Ecto neural progenitor cell (in vitro differentiated cells): ENCODE data around the gene CAP1.

Experiments
- DNase-seq: peaks from one replicate; pipeline ENCODE4 v3.0.0-alpha.2; 2018; ENCODE audit warnings: low spot score

CAP1 gene

DNA sequence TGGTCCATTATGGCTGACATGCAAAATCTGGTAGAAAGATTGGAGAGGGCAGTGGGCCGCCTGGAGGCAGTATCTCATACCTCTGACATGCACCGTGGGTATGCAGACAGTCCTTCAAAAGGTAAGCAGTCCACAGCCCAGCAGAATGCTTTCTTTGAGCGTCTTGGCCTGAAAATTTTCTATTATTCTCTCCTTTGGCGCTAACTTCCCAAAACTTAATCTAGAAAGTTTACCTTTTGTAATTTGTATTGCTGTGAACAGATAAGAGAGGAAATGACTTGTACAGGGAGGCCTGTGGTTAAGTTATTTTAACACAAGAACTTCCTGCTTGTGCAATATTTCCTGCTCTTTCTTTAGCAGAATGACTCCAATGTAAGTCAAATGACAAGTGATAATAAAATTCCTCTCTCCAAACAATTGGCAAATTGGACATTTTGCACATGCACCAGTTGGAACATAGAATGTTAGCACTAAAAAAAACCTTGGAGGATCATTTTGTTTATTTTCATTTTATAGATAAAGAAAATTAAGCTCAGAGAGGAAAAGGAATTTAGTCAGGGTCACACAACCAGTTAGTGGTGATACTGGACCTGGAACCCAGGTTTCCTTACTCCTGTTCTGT, 18.9 kb downstream of the CAP1 start:
- no peak for DNase-seq

DNA sequence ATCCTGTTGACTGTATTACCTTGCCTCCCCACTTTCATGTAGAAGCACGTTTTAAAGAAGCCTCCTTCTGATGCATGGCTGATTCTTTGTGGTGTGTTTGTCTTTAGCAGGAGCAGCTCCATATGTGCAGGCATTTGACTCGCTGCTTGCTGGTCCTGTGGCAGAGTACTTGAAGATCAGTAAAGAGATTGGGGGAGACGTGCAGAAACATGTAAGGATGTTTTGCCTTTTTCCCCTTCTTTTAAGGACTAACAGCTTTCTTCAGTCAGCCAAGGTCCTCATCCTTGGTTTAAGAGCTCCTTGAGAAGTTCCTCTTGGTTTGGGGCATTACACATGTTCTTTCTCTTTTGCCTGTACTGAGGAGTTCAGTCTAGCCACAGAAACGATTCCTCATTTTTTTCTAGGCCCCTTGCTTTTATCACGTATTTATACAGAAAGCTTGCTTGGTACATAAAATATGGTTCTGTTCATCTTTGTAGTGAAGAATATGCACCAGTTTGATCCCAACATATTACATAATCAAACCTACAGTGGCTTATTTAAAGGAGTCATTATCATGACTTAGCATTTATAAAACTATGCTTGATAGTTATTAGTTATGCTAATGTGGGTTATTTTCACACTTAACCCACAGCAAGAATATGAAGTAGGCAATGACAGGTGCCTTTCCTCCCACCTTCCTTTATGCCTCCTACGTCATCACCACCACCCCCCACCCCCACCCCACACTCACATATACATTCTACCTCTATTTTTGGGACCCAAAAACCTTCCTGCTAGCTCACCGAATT, 19.6 kb downstream of the CAP1 start:
- DNase-seq: no peak

DNA sequence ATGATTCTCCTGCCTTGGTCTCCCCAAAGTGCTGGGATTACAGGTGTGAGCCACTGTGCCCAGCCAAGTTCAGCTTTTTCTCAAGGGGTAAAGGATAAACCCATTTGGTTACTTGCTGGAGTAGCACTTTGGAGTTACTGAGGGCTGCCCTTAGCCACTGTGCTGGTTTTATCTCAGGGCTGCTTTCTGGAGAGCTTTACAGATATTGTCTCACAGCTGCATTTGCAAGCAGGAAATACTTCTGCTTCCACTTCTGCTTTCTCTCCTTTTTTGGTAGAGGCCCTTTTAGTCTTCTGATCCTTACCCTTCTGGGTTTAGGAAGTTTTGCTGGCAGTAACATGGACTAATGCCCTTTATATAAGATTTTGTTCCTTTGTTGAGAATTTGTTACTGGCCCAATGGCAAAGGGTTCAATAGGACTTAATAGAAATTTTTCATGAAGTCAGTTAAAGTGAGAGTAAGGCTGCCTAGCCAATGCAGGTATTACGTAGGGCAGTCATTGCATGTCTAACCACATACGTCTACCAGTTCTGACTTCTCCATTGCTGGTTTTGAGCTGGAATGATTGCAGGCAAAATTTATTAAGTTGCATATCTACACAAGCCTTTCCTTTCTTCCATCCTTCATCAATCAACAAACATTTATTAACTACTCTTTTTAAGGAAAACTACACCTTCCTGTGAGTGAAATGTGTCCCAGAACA, 24.4 kb downstream of the CAP1 start:
- no peak for DNase-seq

DNA sequence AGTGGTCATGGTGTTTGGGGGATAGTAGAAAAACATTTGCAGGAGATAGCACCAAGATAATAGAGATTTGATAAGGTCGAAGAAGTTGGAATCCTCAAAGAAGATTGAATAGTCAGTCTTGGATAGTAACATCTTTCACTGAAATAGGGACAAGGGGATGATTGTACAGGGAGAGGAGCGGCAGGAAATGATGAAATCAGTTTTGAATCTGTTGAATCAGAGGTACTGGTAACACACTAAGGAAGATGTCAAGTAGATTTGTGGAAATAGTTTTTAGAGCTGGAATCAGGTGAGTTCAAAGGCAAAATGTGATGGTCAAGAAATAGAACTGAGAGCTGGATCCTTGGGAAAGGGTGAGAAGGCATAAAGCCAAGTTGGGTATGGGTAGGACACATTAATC, 26.5 kb downstream of the CAP1 start:
- DNase-seq: no peak

DNA sequence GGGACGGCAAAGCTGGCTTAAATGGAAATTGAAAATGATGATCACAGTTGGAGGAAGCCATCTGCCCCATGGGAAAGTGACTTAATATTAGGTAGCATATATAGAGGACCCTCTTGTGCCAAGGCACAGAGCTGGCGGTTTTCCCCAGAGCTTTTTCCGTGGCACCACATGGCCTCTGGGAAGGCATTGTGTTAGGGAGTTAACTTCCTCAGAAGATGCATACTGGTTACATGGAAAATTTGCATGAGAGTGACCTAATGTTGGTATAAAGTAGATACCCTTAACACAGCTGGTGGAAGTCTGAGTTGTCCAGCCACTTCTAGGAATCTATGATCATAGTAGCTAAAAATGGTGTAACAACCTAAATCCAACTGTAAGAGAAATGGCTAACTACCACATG, 27.3 kb downstream of the CAP1 start:
- no peak for DNase-seq

DNA sequence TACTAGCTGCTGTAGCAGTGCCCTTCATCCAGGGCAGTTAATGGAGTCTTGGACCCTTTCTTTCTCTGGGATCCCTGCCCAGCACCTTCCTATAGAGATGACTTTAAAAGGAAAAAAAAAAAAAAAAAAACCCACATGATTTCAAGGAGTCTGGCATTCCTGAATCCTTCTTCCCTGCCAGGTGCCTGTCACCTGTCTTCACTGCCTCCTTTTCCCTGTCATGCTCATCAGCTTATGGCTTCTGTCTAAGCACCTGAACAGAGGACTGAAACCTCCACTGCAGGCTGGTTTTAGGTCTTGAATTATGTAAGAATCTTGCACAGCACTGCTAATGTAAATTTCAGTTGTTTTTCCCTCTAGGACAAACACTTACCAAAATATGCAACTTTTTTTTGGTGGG, 31.6 kb downstream of the CAP1 start:
- no peak for DNase-seq

DNA sequence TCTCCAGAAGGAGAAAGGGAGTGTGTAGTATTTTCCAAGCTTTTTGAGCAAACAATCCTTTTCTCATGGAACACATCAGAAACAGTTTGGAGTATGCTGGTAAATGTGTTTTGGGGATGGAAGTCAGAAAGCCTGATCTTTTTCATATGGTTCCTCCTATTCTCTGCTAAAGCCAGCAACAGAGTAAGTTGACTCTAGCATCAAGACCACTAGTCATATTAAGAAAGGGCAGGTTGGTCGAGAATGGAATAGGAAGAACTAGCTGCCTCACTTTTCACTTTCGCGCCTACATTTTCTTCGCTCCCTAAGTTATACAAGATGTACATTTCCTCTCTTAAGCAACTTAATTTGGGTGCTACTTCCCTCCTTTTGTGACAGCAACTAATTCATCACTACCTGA, 32.5 kb downstream of the CAP1 start:
- no peak for DNase-seq

DNA sequence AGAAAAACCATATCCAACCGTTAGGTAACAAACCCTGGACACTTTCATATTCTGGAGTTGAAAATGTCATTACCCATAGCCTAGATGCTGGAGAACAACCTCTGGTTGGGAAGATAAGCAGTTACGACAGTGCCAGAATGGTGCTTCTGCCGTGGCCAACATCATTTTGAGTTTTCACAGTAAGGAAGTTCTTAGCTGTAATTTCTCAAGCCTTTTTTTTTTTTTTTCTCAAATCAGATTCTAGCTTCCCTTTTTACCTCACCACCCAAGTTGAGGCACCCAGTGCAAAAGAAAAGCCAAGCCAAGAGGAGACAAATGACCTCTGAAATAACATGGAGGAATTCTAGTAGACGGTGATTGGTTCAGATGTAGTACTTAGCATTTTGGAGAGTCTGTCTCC, 34.7 kb downstream of the CAP1 start:
- no peak for DNase-seq

DNA sequence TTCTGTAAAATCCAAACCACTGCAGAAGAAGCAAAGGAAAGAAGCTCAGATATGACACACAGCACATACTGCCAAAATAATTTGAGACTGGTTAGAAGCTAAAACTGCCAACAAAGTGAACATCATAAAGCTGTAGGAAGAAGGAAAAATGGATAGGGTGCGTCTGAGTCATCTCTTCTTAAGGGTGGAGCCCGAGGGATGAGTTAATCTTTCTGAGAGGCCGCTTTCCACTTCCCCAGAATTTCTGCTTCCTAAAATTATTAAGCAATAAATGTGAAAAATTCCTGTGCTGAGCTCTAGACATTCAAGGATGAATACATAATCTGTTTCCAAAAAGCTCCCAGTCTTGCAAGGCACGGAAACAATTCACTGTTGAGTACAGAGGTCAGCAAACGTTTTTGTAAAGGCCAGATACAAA, 36.4 kb downstream of the CAP1 start:
- DNase-seq: no peak

DNA sequence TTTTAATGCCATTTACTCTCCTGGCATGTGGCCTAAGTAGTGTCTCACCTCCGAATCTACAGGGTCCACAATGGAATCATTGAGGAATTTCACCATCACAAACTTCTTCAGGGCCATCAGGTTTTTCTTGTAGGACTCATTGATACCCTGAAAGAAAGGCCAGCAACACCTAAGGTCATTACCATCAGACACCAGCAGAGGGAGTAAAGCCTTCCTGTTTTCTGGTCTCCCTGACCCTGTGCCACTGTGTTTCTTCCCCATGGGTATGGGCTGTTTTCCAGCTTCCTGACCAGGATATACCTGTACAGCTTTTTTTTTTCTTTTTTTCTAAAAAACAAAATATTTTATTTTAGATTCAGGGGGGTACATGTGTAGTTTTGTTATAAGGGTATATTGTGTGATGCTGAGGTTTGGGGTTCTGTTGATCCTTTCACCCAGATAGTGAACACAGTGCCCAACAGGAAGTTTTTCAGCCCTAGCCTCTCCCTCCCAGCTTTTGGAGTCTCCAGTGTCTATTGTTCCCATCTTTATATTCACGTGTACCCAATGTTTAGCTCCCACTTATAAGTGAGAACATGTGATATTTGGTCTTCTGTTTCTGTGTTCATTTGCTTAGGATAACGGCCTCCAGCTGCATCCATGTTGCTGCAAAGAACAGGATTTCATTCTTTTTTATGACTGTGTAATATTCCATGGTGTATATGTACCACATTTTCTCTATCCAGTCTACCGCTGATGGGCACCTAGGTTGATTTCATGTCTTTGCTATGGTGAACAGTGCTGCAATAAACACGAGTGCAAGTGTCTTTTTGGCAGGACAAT, 38.2 kb downstream of the CAP1 start:
- DNase-seq: peak; percentile 59

DNA sequence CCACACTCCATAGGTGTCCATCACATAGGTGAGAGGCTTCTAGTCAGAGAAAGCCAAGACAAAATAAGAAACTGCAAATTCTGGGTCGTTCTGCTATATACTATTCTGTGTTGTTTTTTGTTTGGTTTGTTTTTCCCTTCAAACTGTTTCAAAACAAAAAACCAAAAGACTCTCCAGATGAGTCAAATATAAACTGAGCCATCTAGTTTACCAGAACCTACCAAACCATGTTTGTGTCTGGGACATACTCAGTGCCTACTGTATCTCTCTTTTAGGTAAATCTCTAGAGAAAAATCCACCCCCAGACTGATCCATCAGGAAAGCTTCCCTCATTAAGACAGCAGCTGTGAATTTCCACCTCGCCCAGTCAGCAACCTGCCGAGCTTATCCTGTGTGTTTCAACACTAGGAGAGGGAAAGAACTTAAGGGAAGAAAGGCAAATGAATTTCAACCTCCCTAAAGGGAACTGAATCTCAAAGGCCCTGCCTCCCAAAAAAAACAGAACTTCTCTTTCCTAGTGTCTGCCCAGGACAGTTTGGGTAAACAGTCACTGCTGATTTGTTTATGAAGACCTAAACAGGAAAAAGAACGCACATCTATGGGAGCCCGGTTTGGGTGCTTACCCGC, 39.4 kb downstream of the CAP1 start:
- no peak for DNase-seq

DNA sequence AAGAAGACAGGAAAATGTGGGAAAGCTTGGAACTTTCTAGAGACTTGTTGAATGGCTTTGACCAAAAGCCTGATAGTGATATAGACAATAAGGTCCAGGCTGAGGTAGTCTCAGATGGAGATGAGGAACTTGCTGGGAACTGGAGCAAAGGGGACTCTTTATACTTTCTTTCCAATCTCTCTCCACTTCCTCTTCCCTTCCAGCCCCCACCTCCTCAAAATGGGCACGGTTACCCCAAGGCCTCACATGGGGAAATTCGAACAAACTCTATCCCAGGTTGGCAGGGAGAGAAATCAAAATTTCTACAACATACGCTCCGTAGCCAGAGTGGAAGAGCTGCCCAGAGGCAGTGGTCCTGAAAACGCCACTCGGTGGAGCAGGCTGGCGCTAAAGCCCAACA, 41.3 kb downstream of the CAP1 start:
- no peak for DNase-seq

DNA sequence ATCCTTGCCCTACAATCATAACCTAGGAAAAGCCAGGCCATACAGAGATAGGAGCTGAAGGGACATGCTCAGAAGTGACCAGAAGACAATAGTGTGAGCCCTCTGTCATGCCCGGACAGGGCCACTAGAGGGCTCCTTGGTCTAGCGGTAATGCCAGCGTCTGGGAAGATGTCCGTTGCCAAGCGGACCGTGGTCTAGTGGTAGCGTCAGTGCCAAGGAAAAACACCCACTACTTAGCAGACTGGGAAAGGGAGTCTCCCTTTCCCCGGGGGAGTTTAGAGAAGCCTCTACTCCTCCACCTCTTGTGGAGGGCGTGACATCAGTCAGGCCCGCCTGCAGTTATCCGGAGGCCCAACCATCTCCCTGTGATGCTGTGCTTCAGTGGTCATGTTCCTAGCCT, 44.2 kb downstream of the CAP1 start:
- DNase-seq: peak; percentile 71

DNA sequence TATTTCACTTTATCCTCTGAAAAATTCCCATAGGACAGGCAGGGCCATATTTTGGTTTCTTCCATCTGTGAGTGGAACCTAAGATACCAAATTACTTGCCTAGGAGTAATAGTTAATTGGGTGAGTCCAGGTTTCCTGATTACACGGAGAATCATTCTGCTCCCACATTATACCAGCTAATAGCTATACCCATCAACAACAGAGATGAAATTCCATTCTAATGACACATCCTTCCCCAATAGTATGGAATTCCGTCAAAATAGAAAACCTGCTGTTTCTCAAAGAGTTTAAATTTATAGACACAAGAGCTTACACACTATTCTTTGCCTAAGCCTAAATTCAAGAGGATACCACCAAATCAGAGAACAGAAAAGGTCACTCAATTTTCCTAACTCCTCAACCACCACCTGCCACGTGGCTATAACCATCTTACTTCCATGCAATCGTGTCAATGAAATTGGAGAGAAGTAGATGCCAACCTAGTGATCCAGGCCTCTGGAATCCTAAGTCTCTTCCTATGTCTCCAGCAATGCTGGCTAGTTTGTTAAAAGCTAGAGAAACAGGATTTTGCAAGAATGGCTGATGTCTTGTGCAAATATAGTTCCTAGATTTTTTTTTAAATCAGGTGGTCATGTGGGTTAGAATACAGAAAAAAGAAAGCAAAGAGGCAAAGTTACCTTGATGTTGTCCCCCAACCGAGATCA, 50.3 kb downstream of the CAP1 start:
- no peak for DNase-seq

DNA sequence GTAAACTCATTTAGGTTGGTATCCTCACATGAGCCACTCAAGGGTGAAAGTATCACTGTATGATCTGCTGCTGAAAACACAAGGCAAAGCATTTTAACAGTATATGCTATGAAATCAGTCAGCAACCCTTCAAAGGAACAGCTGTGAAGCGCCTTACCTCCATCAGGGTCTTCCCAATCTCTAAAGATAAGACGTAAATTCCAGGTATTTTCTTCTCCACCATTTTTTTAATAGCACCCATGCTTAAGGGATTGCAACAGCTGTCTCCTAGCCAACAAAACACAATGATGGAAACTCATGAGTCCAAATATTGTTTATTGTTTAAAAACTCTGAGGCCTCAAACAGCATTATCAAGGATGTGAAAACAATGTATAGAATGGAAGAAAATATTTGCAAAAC, 51.7 kb downstream of the CAP1 start:
- no peak for DNase-seq

DNA sequence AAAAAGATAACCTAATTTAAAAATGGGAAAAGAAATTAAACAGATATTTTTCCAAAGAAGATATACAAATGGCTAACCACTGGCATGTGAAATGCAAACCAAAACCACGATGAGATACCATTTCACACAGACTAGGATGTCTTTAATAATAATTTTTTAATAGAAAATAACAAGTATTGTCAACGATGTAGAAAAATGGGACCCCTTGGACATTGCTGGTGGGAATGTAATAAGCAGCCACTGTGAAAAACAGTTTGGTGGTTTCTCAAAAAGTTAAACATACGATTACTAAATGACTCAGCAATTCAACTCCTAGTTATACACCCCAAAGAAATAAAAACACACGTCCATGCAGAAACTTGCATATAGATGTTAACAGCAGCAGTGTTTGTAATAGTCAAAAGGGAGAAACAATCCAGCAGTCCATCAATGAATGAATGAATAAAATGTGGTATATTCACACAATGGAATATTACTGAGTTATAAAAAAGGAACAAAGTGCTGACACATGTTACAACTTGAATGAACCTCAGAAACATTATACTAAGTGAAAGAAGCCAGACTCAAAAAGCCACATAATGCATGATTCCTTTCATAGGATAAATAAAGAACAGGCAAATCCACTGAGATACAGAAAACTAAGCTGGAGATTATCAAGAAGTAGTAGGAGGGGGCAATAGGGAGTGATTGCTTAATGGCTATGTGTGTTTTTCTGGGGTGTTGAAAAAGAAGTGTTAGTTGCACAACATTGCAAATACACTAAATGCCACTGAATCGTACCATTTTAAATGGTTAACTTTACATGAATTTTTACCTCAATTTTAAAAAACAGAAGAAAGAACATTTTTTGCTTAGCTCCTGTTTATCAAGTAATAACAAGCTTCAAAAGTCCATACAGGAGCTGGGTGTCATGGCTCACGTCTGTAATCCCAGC, 52.4 kb downstream of the CAP1 start:
- DNase-seq: no peak

DNA sequence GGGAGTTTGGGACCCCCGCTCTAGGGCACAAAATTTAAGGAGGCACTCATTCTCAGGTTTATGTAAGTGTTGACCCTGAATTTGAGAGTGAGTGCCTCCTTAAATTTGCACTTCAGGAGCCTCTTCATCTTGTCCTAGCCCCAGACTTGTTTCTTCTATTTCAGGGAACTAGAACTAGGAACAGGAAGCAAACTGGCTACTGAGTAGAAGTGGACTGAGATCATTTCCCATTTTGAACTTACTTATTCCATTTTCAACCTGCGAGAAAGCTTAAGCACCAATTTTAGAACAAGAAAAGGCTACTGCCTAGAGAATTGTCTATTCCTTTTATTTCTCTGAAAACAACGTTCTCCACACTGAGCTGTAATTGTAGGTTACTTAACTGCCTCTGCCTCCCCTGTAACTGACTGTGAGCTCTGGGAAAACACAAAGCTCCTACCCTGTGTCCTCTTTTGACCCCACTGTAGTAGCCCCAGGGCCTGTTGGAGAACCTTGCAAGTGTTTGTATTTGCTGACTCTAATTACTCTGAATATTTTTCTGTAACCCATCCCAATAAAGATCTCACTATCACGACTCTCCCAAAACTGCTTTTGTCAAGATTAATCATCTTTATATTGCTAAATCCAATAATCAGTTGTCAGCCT, 54.1 kb downstream of the CAP1 start:
- no peak for DNase-seq

DNA sequence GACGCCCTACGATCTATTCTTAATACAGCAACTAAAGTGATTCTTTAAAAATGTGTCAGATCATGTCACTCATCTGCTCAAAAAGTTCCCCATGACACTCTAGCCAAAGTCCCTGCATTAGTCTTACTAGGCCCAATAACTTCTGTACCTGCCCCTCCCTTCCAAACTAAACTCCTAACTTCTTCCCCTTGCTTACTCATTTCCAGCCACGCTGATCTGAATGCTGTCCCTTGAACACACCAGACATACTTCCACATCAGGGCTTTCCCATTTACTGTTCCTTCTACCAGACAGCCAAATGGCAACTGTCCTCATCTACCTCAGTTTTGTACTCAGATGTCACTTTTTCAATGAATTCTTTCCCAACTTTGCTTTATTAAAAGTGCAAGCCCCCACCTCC, 55.3 kb downstream of the CAP1 start:
- DNase-seq: no peak

DNA sequence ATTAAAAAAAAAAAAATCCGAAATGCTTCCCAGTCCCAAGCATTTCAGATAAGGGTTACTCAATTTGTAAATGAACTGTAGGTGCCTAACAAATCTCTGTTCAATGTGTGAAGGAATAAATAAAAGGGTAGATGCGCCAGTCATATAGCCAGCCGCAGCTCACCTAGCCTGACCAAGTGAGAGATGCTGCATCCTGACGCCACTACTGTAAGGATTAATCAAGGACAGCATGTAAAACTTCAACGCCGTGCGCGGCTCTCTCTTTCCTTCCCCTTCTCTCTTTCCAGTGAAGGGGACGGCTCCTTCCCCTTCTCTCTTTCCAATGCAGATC, 56.1 kb downstream of the CAP1 start:
- DNase-seq: no peak
